K562 treated with DMSO at 1 percent for 12 hours (cell line): ENCODE results near the gene UMODL1. TPM values are rescaled to one million over a fixed set of nuclear protein-coding genes. Genes with fewer than 3 reads are reported as not detected.

Source experiments
- total RNA-seq: library from RNA; unstranded; fragments of 300-600 nt; gene quantifications from 2 replicates; pipeline ENCODE4 v1.2.3, GENCODE V29; 2022; ENCODE audit not compliant: insufficient read depth

UMODL1 gene, protein sequence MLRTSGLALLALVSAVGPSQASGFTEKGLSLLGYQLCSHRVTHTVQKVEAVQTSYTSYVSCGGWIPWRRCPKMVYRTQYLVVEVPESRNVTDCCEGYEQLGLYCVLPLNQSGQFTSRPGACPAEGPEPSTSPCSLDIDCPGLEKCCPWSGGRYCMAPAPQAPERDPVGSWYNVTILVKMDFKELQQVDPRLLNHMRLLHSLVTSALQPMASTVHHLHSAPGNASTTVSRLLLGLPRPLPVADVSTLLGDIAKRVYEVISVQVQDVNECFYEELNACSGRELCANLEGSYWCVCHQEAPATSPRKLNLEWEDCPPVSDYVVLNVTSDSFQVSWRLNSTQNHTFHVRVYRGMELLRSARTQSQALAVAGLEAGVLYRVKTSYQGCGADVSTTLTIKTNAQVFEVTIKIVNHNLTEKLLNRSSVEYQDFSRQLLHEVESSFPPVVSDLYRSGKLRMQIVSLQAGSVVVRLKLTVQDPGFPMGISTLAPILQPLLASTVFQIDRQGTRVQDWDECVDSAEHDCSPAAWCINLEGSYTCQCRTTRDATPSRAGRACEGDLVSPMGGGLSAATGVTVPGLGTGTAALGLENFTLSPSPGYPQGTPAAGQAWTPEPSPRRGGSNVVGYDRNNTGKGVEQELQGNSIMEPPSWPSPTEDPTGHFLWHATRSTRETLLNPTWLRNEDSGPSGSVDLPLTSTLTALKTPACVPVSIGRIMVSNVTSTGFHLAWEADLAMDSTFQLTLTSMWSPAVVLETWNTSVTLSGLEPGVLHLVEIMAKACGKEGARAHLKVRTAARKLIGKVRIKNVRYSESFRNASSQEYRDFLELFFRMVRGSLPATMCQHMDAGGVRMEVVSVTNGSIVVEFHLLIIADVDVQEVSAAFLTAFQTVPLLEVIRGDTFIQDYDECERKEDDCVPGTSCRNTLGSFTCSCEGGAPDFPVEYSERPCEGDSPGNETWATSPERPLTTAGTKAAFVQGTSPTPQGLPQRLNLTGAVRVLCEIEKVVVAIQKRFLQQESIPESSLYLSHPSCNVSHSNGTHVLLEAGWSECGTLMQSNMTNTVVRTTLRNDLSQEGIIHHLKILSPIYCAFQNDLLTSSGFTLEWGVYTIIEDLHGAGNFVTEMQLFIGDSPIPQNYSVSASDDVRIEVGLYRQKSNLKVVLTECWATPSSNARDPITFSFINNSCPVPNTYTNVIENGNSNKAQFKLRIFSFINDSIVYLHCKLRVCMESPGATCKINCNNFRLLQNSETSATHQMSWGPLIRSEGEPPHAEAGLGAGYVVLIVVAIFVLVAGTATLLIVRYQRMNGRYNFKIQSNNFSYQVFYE
- not detected in 2 replicates for total RNA-seq

DNA sequence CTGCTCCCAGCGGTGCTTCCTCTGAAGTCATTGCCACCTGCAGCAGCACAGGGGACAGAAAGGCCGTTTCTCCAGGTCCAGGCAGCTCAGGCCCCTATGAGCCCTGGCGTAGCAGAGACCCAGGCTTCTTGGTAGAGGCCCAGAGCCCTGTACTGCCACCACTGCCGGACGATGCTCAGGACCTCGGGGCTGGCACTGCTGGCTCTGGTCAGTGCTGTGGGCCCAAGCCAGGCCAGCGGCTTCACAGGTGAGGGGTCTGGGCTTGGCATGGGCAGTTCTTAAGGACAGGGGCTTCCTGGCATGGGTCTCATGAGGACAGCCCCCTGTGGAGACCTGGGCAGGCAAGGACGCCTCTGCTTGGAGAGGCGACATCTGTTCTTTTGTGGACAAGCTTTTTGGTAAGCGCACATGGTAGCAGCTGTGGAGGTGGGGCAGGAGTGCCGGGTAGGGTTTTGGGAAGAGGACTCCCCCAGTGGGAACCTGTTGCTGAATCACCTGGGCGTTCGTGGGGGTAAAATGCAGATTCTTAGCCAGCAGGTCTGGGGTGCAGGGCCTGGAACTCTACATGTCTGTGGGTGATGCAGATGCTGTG, at the start of gene UMODL1:
UMODL1 (plus strand) TSS at position 172 of the 592 bp plus-strand sequence; CDS start at position 172, 0 bp downstream.

Other genes with a start within 250 kb of the UMODL1 start
- gene PRDM15, start 192.0 kb upstream of the UMODL1 start, total RNA-seq = 1.1 and 6.1 TPM in 2 replicates
- 2.6 and 6.9 TPM in 2 replicates for gene C2CD2, start 117.3 kb upstream of the UMODL1 start, total RNA-seq
- gene ZBTB21, start 61.0 kb upstream of the UMODL1 start, total RNA-seq = 2.6 and 15.2 TPM in 2 replicates
- gene ABCG1, start 147.8 kb downstream of the UMODL1 start, total RNA-seq = 0.27 TPM in 1 of 2 replicates, not detected in the other
- gene TFF3, start 244.1 kb downstream of the UMODL1 start, total RNA-seq = not detected in 2 replicates